HG02763 (cell line): ENCODE data around the gene NPTX1.

ENCODE experiments used
- ATAC-seq: cut with Tn5 transposase; IDR thresholded peaks from one replicate; pipeline ENCODE4 v1.9.1; 2021; ENCODE audit warnings: mild to moderate bottlenecking, moderate library complexity; ENCODE audit not compliant: unreplicated experiment

The NPTX1 gene

DNA sequence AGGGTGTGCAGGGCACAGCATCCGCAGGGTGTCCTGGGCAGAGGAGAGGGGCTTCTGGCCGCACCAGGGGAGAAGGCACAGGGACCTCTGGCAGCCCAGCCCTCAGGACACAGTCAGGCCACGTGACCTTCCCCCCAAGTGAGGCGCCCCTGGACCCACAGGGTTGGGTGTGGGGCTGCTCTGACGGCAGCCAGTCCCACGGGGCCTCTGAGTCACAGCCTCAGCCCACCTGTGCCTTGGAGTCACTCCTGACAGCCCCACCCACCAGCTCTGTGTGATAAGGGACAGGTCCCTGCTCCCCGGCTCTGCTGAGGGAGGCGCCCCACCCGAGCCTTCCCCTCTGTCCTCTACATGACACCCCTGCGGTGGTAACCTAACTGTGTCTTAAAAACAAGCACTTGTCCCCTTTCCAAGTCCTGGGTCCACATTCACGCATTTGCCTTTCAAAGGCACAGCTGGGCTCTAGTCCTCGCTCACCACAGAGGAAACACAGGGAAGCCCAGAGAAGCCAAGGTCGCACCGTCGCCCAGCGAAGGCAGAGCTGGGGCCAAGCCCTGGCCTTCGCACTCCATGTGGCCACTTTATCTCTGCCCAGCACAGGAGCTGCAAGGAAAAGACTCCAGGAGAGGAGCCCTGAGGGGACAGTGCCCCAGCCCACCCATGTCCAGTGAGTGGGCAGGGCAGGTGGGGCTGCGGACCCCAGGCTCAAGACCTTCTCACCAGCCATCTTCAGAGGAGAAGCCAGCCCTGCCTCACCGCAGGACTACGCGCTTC lies 5.1 kb upstream of the NPTX1 start:
- ATAC-seq: no peak

DNA sequence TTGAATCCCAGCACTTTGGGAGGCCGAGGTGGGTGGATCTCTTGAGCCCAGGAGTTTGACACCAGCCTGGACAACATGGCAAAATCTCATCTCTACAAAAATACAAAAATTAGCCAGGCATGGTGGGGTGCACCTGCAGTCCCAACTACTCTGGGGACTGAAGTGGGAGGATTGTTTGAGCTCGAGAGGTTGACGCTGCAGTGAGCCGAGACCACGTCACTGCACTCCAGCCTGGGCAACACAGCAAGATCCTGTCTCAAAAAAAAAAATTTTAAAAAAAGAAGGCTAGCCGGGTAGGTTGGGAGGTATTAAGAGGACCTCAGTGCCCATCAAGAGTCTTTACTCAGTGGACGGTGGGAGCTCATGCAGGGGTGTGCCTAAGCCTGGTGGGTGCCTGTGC lies 3.8 kb upstream of the NPTX1 start:
- ATAC-seq: no peak

DNA sequence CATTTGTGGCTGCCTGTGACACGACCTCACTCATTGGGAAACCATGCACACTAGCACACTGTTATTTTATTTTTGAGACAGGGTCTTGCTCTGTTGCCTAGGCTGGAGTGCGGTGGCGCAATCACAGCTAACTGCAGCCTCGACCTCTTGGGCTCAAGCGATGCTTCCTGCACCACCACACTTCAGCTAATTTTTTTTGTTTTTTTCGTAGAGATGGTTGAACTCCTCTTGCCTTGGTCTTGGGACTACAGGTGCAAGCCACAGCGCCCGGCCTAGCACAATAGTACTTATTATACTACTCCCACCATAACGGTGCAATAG lies 2.8 kb upstream of the NPTX1 start:
- no peak for ATAC-seq

DNA sequence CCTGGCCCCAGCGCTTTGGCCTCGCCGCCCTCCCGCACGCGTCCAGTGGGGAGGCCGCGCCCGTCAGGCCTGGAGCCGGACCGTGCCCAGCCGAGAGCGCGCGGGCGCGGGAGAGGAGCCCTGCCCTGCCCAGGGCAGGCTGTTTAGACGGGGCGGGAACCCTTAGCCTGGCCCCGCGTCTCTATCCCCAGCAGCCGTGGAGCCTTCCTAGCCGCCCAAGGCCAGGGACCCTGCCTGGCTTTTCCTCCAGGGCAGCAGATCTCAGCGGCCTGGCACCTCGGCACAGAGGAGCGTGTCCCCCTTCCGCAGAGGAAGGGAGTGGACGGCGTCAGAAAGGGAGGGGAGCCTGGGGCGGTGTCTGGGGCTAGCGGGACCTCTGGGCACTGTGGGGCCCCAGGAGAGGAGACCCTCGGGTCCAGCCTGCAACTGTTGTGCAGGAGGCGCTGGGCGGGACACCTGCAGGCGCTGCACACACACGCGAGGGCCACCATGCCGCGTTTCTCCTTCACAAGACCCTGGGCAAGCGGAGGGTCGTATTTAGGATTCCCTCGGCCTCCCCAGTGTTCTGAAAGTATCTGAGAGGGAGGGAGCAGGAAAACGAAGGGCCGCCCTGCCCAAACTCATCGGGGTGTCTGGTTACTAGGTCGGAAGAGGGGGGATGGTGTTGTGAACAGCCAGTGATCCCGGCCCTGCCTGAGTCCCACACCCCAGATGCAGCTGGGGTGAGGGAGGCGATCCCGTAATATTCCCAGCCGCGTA lies 2.3 kb upstream of the NPTX1 start:
- ATAC-seq: no peak

DNA sequence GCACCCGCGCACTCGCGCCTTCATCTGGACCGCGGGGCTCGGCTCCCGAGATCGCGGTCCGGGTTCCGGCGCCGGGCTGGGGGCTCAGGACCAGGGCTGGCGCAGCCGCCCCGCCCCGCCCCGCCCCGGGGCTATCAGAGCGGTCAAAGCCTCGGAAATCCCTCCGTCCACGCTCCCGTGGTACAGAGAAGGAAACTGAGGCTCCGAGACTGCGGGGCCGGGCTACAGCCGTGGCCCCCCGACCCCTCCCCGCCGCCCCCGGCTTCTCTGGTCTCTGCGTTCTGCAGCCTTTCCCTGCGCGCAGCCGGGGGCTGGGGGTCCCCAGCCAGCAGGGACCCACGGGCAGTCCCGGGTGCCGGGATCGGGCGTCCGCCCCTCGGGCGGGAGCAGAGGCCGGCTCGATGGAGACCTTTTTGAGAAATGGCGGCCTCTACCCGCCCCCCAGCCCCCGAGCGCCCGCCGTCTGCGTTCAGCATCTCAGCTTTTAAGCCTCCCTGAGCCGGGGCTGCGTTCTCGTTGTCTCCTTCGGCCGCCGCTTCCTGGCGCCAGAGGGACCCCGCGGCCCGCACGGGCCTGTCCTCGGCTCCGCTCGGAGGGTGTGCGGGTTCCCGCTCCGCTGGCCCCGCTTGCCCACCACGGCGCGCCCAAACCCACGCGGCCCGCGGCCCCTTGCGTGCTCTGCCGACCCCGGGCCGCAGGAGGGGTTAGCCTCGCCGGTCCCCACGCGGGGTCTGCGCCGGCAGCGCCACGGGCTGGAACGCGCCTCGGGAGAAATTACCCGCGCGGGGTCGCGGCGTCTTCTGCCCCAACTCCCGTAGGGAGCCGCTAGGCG lies 1.5 kb upstream of the NPTX1 start:
- no peak for ATAC-seq

DNA sequence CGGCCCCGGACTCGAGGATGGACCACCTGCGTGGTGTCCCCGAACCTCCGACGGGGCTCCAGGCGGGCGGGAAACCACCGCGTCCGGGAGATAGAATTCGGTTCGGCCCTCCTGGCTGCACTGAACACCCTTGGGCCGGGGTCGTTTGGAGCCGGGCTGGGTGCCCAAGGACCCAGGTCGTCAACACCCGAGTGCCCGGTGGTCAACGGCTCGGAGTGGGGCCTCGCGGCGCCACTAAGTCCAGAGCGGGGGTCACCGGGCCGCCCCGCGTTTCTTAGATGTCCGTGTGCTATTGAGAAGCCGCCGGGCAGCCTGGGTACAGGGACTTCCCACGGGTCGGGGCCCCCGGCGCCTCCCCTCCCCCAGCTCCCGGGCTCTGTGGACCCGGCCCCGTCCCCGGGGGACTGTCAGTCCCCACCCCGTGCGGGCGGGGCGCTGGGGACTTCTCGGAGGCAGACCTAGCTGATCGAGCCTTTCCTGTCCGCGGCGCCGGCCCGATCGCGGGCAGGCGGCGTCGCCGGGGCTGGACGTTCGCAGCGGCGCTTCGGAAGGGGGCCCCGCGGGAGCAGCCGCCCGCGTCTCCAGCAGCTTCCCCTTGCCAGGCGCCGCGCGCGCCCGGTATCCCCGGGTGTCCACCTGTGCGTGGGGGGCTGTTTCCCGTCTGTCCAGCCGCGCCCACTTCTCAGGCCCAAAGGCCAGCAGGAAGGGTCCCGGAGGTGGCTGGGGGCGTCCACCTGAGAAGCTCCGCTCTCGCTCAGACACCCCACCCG lies 655 bp upstream of the NPTX1 start:
- ATAC-seq: no peak

DNA sequence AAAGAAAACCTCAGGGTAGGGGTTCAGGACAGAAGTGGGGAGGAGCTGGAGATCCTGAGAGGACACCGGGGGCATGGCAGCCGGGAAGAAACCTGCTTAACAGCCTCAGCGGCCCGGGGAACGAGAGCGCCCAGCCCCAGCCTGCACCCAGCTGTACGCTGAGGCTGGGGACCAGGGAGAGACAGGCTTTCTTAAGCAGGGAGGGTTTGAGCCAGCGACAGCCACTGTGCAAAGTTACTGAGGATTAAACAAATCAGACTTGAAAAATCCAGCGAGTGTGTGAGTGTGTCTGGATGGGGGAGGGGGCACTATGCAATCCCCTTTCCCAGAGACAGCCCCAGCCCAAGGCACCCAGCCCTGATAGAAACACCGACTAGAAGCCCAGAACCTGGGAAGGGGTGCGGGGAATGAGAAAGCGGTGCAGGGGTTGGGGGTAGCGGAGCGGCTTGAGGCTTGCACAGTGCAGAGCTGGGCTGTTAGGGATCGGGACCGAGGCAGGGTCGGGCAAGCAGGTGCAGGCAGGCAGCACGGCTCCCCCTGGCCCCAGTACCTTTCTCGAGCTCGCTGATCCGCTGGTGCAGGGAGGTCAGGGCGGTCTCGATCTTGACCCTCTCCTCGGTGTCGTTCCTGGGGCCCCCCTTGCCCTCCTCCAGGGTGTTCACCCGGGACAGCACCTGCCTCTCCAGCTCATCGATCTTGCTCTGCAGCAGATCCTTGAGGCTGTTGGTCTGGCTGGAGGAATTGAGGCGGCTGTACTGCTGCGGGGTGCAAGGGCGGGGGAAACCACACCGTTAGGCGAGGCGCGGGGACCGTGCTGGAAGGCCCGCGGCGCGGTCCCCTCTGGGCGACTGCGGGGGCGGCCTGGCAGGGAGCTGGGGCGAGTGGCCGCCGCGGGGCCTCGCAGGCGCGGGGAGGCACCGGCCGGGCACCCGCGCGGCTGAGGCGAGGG lies 1.2 kb downstream of the NPTX1 start:
- no peak for ATAC-seq

DNA sequence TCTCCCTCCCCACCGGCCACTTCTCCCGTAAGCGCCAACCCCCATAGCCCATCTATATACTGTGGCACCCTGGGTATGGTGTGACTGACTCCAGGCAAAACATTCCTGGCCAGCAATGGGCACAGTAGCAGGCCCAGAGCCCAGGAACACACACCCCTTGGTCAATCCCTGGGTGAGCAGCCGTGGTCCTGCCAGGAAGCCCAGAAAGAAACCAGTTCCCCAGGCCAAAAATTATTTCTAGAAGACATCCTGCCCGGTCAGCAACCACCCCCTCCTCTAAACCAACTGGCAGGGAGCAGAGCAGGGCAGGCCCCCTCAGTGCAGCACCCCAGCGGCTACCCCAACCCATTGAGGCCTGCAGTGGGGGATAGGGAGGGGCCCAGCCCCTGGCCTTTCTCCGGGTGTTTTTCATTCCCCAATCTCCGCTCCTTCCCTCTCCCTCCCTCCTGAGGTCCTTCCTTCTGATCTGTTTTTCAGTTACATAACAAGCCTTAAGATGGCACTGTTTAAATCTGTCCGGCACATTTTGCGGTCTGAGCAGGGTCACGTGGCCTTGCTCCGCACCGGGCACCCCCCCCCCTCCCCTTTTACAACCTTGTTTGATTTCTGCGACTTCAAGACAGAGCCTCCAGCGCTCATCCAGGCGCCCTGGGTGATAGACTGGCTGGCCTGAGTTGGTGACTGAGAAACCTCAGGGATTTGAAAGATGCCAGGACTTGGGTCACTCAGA lies 2.0 kb downstream of the NPTX1 start:
- no peak for ATAC-seq

DNA sequence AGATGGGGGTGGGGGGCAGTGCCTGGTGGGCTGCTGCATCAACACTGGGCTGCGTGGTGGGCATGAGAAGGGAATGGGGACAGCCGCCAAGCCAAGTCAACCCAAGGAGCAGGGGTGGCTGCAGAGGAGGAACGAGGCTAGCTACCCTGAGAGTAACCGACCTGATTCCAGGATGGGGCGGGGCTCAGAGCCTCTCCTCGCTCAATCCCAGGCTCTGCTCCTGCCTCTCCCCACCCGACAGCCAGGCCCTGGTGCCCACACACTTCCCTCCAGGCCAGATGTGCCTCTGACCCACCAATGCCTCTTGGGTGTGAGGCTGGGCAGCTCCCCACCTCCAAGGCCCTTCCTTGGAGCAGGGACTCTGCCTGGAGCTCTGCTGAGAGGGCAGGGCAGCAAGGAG lies 2.7 kb downstream of the NPTX1 start:
- ATAC-seq: no peak

DNA sequence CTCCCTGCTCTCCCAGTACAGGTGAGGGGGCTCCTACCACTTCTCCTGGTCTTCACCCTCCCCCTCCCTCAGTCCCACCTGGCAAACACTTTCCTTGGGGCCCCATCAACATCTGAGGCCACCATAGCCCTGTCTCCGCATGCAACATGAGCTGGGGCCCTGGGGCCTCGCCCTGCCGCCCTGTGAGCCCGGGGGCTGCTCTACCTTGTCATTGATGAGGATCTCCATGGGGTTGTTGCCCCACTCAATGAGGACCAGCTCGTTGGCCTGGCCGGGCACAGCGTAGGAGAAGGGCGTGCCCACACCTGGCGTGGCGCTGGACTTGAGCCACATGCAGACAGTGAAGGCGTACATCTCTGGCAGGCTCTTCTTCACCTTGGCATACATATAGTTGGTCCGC lies 3.4 kb downstream of the NPTX1 start:
- ATAC-seq: no peak

DNA sequence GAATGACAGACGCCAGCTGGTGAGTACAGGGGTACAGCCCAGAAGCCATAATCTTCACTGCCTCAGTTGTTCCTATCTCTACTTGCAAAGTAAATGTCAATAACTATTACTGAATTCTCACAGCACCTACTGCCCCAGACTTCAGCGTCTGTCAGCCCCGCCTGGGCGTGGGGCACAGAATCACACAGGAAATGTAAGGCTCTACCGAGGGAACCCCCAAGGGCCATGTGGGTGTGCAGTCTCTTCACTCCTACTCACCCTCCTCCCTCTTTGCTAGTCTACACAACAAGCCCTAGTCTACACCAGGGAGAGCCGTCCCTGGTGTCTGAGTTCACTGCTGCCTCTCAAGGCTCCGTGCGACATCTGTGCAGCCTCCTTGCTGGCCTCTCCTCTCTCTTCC lies 4.5 kb downstream of the NPTX1 start:
- ATAC-seq: no peak

DNA sequence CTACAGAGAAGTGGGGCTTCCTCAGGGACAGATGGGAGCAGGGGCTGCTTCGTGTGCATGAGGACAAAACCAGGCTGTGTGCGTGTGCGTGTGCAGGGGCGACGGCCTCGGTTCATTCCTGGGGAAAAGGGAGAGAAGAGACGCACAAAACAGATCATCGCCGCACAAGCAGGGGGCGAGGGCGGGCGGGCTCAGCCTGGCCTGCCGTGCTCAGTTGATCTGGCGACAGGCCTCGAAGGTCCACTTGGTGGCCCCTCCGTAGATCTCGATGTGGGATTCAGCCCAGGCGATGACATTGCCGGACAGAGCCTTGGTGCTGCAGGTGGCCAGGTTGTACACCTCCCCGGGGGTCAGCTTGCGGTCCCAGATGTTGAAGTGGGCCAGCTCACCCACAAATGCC lies 5.8 kb downstream of the NPTX1 start:
- ATAC-seq: no peak

DNA sequence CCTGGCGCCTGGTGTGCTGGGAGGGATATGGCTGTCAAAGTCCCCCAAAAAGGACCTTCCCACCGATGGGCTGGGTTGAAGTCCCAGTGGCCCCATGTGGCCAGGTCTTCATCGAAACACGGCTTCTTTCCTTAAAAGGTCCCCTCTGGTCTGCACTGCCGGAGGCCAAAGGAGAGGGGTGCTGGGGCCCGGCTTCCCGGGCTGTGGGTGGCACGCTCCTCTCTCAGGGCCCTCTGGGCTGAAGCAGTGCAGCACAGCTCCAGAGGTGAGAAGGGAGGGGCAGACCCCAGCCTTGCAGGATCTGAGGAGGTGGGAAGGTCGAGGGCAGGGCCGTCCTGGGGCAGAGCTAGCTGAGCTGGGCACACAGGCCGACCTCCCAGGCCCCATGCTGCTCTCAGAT lies 6.7 kb downstream of the NPTX1 start:
- ATAC-seq: no peak

DNA sequence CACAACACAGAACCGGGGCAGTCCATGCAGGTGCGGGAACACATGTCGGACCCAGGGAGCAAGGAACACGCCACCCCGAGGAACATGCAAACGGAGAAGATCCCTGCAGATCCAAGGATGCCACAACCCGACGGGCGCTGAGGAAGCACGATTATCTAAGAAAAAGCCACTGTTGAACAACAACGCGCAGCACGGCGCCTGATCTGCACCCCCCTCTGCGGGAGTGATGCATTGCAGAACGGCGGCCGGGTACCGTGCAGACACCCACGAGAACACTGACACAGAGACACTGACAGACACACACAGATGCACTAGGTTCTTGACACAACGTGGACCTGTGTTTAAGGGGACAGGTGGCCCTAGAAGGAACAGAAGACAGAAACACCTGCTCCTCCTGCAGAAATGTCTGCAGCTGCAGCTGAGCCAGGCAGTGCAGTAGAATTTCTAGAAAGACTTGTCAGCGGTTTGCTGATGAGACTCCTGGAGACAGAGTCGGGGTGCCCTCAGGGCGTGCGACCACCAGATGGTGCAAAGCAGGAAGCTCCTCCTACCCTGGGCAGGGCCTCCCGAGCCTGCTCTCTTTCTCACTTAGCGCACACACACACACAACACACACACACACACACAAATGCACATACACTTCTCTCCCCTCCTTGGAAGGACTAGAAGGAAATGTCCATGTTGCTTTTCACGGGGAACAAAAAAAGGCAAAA lies 7.5 kb downstream of the NPTX1 start:
- ATAC-seq: no peak

DNA sequence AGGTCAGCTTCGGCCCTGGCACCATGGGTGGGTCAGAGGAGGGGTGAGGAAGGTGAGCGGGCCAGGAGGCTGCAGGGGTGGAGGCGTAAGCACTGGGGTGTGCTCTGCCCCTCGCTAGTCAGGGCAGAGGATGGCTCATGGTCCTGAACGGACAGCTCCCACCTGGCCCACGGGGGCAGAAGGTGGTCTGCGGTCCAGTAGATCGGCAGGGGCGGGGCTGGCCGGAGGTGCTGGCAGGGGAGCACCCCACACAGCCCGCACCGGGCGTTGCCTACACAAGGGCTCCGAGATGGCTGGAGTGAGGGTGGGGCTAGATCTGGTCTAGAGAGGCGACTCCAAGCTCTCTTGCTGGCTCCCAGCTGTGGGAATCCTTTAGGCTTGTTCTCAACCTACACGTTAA lies 8.2 kb downstream of the NPTX1 start:
- no peak for ATAC-seq

DNA sequence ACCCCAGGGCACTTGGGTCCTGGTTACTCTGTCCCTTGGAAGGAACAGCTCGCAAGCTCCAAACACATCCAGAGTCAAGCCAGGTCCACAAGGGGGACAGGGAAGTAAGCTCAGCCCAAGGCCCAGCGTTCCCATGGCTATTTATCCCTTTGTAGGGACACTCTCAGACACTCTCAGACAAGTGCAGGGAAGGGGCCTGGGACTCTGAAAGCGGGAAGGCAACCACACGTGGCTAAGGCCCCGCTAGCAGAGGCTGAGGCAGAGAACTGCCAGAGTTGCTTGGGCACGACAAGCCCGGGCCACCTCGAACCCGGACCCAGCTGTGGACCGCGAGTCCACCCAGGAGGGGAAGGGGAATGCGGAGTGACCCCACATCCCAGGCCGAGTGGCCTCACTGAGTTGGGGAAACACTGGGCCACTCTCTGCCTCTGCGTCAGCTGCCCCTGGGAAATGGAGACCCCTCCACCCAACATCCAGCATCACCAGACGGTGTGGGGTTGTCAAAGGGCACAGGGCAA lies 10.2 kb downstream of the NPTX1 start:
- no peak for ATAC-seq

DNA sequence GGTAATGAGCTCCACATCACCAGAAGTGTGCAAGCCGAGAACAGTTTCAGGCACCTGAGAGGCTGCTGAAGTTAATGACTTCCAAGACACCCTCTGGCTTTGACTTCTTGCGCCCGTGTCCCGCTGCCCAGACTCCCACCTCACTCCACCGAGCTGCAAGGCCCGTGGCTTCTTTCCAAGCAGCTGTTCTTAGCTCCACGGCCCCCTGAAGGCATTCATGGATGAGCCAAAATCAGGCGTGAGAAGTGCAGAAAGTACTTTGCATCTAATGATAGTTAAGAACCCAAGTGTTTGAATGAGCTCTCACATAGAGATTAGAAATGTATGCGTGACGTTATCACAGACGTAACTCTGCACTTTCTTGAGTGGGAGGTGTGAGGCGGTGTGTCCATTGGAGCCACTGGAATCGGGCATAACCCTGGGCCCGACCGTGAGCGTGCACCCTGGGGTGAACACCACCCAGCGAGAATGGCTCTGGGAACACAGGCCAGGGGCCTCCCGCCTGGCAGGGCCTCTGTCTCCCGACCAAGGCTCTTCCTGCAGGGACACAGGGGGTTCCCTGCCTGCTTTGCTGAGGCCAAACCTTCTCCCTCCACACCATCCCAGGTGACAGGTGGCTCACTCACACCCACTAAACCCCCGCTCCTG lies 11.0 kb downstream of the NPTX1 start:
- no peak for ATAC-seq

DNA sequence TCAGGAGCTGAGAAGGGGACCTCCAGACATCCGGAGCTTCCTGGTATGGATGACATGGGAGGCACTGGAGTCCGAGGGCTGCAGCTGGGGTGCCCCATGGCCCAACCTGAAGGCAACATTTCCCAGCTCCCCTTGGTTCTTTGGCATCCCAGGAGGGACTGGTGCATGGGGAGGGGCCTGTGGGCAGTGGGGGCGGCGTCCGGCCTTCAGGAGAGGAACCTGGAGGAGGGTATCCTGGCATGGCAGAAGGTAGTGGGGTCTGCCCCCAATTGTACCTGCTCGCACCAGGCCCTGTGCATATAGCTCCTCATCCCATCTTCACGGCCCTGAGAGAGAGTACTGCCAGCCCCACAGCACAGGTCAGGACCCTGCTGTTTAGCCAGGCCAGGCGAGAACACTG lies 11.9 kb downstream of the NPTX1 start:
- ATAC-seq: no peak
